GM21576 (cell line): ENCODE measurements around the gene TRNP1.
"Not testable (repeated sequence)": the region's sequence is repeated elsewhere in the genome, so short reads cannot be mapped to it uniquely, and the experiment has no call there.

Experiments used
- ATAC-seq: cut with Tn5 transposase; IDR thresholded peaks from one replicate; pipeline ENCODE4 v1.9.1; 2021; ENCODE audit warnings: mild to moderate bottlenecking, moderate library complexity; ENCODE audit not compliant: unreplicated experiment

TRNP1 gene

GRCh38 chr1:26993237-26994019 is at the start of gene TRNP1:
Gene TRNP1 (plus strand): TSS chr1:26993692. CDS start chr1:26993787, 95 bp downstream.
- ATAC-seq: no peak

GRCh38 chr1:26945138-26945537 is 48.4 kb upstream of the TRNP1 start:
- ATAC-seq: no peak

GRCh38 chr1:26945728-26946127 is 47.8 kb upstream of the TRNP1 start:
- no peak for ATAC-seq

- ATAC-seq: no peak
Measured at GRCh38 chr1:26946270-26946669, 47.2 kb upstream of the TRNP1 start.

GRCh38 chr1:26948725-26949057 is 44.8 kb upstream of the TRNP1 start:
- ATAC-seq: not testable (repeated sequence)

GRCh38 chr1:26949266-26949925 is 44.1 kb upstream of the TRNP1 start:
- ATAC-seq: no peak

GRCh38 chr1:26949926-26950319 is 43.6 kb upstream of the TRNP1 start:
- no peak for ATAC-seq

GRCh38 chr1:26950602-26951001 is 42.9 kb upstream of the TRNP1 start:
- ATAC-seq: no peak

- ATAC-seq: no peak
Measured at GRCh38 chr1:26951216-26951615, 42.3 kb upstream of the TRNP1 start.

- no peak for ATAC-seq
Measured at GRCh38 chr1:26951821-26952497, 41.5 kb upstream of the TRNP1 start.

- ATAC-seq: no peak
Measured at GRCh38 chr1:26953374-26953773, 40.1 kb upstream of the TRNP1 start.

- ATAC-seq: no peak
Measured at GRCh38 chr1:26956321-26956720, 37.2 kb upstream of the TRNP1 start.

GRCh38 chr1:26957306-26957705 is 36.2 kb upstream of the TRNP1 start:
- ATAC-seq: no peak

- no peak for ATAC-seq
Measured at GRCh38 chr1:26959270-26959669, 34.2 kb upstream of the TRNP1 start.

GRCh38 chr1:26959722-26960624 is 33.5 kb upstream of the TRNP1 start, which contains the start of gene KDF1:
Gene KDF1 (minus strand): TSS chr1:26960468. CDS start chr1:26952380, 8,088 bp downstream.
- no peak for ATAC-seq

- no peak for ATAC-seq
Measured at GRCh38 chr1:26960625-26960966, 32.9 kb upstream of the TRNP1 start.

- no peak for ATAC-seq
Measured at GRCh38 chr1:26961826-26962225, 31.7 kb upstream of the TRNP1 start.

- ATAC-seq: no peak
Measured at GRCh38 chr1:26965213-26965612, 28.3 kb upstream of the TRNP1 start.

- ATAC-seq: no peak
Measured at GRCh38 chr1:26965628-26966027, 27.9 kb upstream of the TRNP1 start.

GRCh38 chr1:26970810-26971209 is 22.7 kb upstream of the TRNP1 start:
- ATAC-seq: no peak

GRCh38 chr1:26971590-26971989 is 21.9 kb upstream of the TRNP1 start:
- no peak for ATAC-seq
